Measurements from ENCODE around the gene TBC1D10A. TPM values are rescaled to one million over a fixed set of nuclear protein-coding genes. Genes with fewer than 3 reads are reported as not detected.

Gene TBC1D10A
- total RNA-seq, 4 donors from 2014 or later = 28.4 to 44.7 (median 35.9) TPM

DNA sequence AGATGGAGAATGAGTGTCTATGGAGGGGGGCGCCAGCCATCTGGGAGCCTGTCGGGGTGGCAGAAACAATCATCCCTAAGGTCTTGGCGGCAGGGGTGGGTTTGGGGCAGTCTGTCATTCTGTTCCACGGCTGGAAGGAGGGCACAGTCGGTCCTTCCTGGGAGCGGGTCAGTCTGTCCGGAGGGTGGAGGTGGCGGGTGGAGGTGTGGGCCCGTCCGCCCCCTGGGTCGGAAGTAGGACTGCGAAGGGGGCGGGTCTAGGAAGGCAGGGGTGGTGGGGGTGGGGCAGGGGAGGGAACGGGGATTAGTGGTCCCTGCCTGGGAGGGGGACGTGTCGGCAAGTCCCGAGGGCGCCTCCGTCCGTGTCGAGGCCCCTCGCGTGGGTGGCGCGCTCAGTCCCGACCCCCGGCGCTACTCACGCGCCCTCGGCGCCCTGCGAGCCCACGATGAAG lies 461 bp downstream of the TBC1D10A start:
- peak; percentile 35 to 54 for DNase-seq
- intact Hi-C loops (cut with DNase I) = loop anchor here (5.0 kb wide), 2 partner anchors 39 to 61 kb away; partner anchors contain the start of genes CASTOR1 and RNF215
- peaks cover 28 to 48% of the 10 kb centered on the region in 2 donors for H3K4me1 ChIP-seq

DNA sequence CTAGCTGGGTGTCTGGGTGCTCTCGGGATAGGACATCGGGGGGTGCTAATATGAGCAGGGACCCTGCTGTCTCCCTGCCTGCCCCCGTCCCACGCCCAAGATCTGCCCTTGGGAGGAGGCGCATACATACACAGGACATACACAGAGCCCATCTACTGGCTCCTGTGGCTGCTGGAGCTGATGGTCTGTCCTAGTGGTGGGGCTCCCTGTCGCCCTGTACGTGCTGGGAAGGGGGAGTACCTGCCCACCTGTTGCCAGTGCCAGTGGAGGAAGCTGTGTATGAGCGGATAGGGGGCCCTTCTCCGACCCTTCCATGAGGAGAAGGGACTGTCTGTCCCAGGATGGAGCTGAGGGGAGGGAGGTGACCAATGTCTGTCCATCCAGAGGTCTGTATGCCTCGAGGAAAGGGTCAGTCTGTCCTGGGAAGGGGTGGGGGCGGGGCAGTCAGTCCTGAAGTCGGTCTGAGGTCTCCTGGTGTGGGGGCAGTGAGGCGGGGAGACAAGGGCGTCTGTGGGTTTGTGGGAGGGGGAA lies 952 bp downstream of the TBC1D10A start:
- intact Hi-C loops (cut with DNase I) = loop anchor here (5.0 kb wide), 2 partner anchors 38 to 62 kb away; partner anchors contain the start of genes CASTOR1 and RNF215
- no peaks in the 10 kb centered on the region for H3K27me3 ChIP-seq
- TF ChIP-seq POLR2A (IDR thresholded peaks at IDR 0.05) = no peak
- TF ChIP-seq, protein P1, sequence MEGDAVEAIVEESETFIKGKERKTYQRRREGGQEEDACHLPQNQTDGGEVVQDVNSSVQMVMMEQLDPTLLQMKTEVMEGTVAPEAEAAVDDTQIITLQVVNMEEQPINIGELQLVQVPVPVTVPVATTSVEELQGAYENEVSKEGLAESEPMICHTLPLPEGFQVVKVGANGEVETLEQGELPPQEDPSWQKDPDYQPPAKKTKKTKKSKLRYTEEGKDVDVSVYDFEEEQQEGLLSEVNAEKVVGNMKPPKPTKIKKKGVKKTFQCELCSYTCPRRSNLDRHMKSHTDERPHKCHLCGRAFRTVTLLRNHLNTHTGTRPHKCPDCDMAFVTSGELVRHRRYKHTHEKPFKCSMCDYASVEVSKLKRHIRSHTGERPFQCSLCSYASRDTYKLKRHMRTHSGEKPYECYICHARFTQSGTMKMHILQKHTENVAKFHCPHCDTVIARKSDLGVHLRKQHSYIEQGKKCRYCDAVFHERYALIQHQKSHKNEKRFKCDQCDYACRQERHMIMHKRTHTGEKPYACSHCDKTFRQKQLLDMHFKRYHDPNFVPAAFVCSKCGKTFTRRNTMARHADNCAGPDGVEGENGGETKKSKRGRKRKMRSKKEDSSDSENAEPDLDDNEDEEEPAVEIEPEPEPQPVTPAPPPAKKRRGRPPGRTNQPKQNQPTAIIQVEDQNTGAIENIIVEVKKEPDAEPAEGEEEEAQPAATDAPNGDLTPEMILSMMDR (IDR thresholded peaks at IDR 0.05) = no peak
- H3K9me3 ChIP-seq = no peaks in the 10 kb centered on the region
- 4 to 37% methylated on average over 9 to 14 of the region's 14 CpGs for WGBS, 2 donors
- H3K27ac ChIP-seq = peak overlapping the region in 2 of 3 donors; percentile 20 to 84
- DNase-seq = peak in 1 of 2 donors; percentile 42
- H3K36me3 ChIP-seq = peaks cover 0 to 3% of the 10 kb centered on the region in 2 donors
- H3K4me3 ChIP-seq (replicated peaks in 1 of 3) = peak overlapping the region; percentile 44 to 99 (median 89)
- peaks cover 28 to 53% of the 10 kb centered on the region in 2 donors for H3K4me1 ChIP-seq

More for the DNA sequence above, 461 bp downstream of the TBC1D10A start:
- Histone ChIP-seq H3K27ac (peak overlapping the region; percentile 20 to 84 (median 50)), H3K9me3 (no peaks in the 10 kb centered on the region), H3K4me3 (replicated peaks in 1 of 3) (peak overlapping the region; percentile 44 to 99 (median 89)), H3K27me3 (no peaks in the 10 kb centered on the region), H3K36me3 (peaks cover 2 to 4% of the 10 kb centered on the region in 2 donors)
- 0% methylated on average over 1 to 3 of the region's 34 CpGs for WGBS, 2 donors
- TF ChIP-seq, protein P1 (IDR thresholded peaks at IDR 0.05) = no peak
- TF ChIP-seq POLR2A (IDR thresholded peaks at IDR 0.05) = no peak

DNA sequence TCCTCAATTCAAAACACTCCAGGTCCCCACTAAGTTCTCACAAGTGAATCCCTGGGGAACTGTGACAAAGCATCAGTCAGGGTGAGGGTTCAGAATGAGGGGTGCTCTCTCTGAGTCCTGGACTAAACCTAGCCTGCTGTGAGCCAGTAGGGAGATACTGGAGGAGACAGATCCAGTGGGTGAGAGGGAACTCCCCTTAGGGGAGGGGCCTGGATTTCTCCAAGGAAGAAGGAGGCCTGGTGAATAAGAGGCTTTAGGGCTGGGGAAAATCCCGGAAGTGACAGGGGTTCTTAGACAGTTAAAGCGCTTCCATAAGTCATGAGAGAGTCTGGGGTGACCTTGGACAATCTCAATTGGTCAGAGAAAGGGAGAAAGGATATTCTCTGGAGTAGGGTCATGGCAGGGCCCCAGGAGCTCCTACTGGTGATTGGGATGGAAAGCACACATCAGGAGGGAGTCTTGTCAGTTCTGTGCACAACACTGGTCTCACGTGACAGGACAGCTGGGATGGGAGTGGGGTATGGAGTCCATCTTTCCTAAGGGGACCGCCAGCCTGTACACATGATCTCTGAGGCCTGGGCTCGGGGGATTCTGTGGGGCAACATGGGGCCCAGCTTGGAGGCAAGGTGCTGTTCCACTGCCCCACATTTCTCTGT lies 1.5 kb downstream of the TBC1D10A start:
- TF ChIP-seq POLR2A (IDR thresholded peaks at IDR 0.05) = no peak
- TF ChIP-seq, protein P1 (IDR thresholded peaks at IDR 0.05) = no peak
- Histone ChIP-seq H3K4me1 (peaks cover 28 to 58% of the 10 kb centered on the region in 2 donors), H3K27me3 (no peaks in the 10 kb centered on the region), H3K9me3 (no peaks in the 10 kb centered on the region), H3K36me3 (no peaks in the 10 kb centered on the region), H3K27ac (peak overlapping the region; percentile 20 to 84 (median 44)), H3K4me3 (replicated peaks in 1 of 3) (peak overlapping the region in 2 of 3 donors; percentile 44 to 99)
- WGBS, 2 donors = 22 to 40% methylated on average over 3 to 5 of the region's 5 CpGs
- intact Hi-C loops (cut with DNase I) = loop anchor here (5.0 kb wide), 2 partner anchors 38 to 62 kb away; partner anchors contain the start of genes CASTOR1 and RNF215
- DNase-seq = peak; percentile 59 to 64

DNA sequence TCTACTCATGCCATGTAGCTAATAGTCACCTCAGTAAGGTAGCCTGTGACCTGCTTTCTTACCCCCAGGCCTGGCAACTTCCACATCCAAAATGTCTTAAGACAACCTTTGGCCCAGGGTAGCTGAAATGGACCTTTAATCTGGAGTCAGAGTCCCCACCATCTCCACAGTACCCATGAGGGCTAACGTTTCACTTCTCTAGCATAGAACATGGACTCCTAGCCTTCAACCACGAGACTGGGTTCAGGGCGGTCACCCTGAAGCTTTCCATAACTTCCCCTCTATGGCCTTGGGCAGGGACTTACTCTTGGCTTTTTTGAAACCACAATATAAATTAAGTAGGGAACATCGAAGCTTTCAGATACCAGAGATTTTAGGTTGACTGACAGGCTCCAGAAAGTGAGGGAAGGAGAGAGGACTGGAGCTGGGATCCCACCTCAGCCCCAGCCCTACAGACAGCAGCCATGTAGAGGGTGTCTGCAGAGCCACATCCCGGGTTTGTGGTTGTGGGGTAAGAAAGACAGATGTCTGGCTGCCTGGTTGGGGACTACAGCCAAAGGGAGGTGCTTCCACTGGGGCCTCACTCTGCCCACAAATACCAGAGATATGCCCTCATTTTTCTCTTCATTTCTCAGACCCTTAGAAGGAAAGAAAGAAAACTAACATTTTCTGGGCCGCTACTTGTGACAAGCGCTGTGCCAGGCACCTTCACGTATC lies 2.6 kb downstream of the TBC1D10A start:
- DNase-seq = no peak
- no peaks in the 10 kb centered on the region for H3K9me3 ChIP-seq
- no peak overlapping the region for H3K4me3 ChIP-seq (replicated peaks in 1 of 3)
- peaks cover 28 to 68% of the 10 kb centered on the region in 2 donors for H3K4me1 ChIP-seq
- peak overlapping the region in 2 of 3 donors; percentile 20 to 84 for H3K27ac ChIP-seq
- intact Hi-C loops (cut with DNase I) = no loop called here
- no peaks in the 10 kb centered on the region for H3K36me3 ChIP-seq
- no peak for TF ChIP-seq POLR2A (IDR thresholded peaks at IDR 0.05)
- TF ChIP-seq, protein P1 (IDR thresholded peaks at IDR 0.05) = no peak
- no peaks in the 10 kb centered on the region for H3K27me3 ChIP-seq
- WGBS, 2 donors = 73 to 84% methylated on average over 8 of the region's 8 CpGs
